Vagina (tissue), 2 donors: ENCODE measurements around the gene RSBN1. TPM values are rescaled to one million over a fixed set of nuclear protein-coding genes. Genes with fewer than 3 reads are reported as not detected.
A peak's percentile ranks its signal among the peaks of the same experiment; 100 is the strongest.
"Not testable (repeated sequence)": the region's sequence is repeated elsewhere in the genome, so short reads cannot be mapped to it uniquely, and the experiment has no call there.

ENCODE experiments used
- DNase-seq, 2 donors: peaks; one replicate each; pipeline ENCODE4 v3.0.0-alpha.2; 2017; ENCODE audit errors: extremely low spot score in 2 of 2
- H3K27ac ChIP-seq: fragments of 200-600 bp; sonication (generic); one replicate; pipeline ENCODE4 v1.5.1; 2019
- H3K27me3 ChIP-seq: fragments of 200-600 bp; sonication (generic); one replicate; pipeline ENCODE4 v1.5.1; 2019
- H3K36me3 ChIP-seq, 2 donors: fragments of 200-600 bp; sonication (generic); one replicate each; pipeline ENCODE4 v1.5.1; 2017 to 2019
- H3K4me1 ChIP-seq: fragments of 200-600 bp; sonication (generic); one replicate; pipeline ENCODE4 v1.5.1; 2019
- H3K4me3 ChIP-seq, 2 donors: fragments of 200-600 bp; sonication (generic); 1 replicate in 1 of 2; 2 replicates in 1 of 2; pipeline ENCODE4 v1.5.1; 2016 to 2019
- H3K9me3 ChIP-seq: fragments of 200-600 bp; sonication (generic); one replicate; pipeline ENCODE4 v1.5.1; 2019
- CTCF ChIP-seq, 3 experiments: fragments of 450-650 bp in 2 of 3; fragments of 200-600 bp in 1 of 3; sonication (generic) in 1 of 3; IDR thresholded peaks; one replicate each; pipeline ENCODE4 v1.5.1; 2017 to 2019; ENCODE audit warnings: antibody characterized with exemption in 3 of 3, mild to moderate bottlenecking in 2 of 3, moderate library complexity in 2 of 3
- POLR2A ChIP-seq, 2 donors: fragments of 450-650 bp; IDR thresholded peaks; one replicate each; pipeline ENCODE4 v1.6.1; 2017; ENCODE audit warnings: antibody characterized with exemption in 2 of 2, mild to moderate bottlenecking in 2 of 2, moderate library complexity in 2 of 2
- POLR2AphosphoS5 ChIP-seq, 2 donors: sonication (generic); formaldehyde crosslinking; IDR thresholded peaks; one replicate each; pipeline ENCODE4 v1.9.0; 2017; ENCODE audit warnings: antibody characterized with exemption in 2 of 2, mild to moderate bottlenecking in 2 of 2, low read depth in 1 of 2; ENCODE audit not compliant: insufficient read depth in 1 of 2
- intact Hi-C: fragments of 100-400 bp; cut with DNase I; formaldehyde crosslinking; loops from one replicate; pipeline ENCODE4 v1.15.1; 2023
- total RNA-seq: library from RNA; depleted of rRNA; stranded (reverse); fragments of >200 nt; gene quantifications from one replicate; pipeline ENCODE4 v1.2.3, GENCODE V29; 2016

RSBN1 gene
- total RNA-seq, 1 donor from 2014 or later = 24.1 TPM

GRCh38 chr1:113854234-113854633 lies 42.0 kb upstream of the RSBN1 start:
- no peak overlapping the region for H3K4me3 ChIP-seq
- no peaks in the 10 kb centered on the region for H3K36me3 ChIP-seq
- H3K4me1 ChIP-seq = peaks cover 4% of the 10 kb centered on the region
- no peak for DNase-seq
- H3K27ac ChIP-seq = no peak overlapping the region
- no peaks in the 10 kb centered on the region for H3K27me3 ChIP-seq
- TF ChIP-seq CTCF (IDR thresholded peaks at IDR 0.05) (no peak), POLR2A (IDR thresholded peaks at IDR 0.05) (no peak), POLR2AphosphoS5 (IDR thresholded peaks at IDR 0.05; ENCODE audit: insufficient read depth in 1 of 2, low read depth in 1 of 2) (no peak)
- H3K9me3 ChIP-seq = no peaks in the 10 kb centered on the region
- intact Hi-C loops = no loop called here

GRCh38 chr1:113852694-113853093 lies 40.4 kb upstream of the RSBN1 start:
- peak overlapping the region; percentile 4 for H3K27ac ChIP-seq

GRCh38 chr1:113850127-113850796 lies 38.0 kb upstream of the RSBN1 start:
- intact Hi-C loops = no loop called here
- H3K9me3 ChIP-seq = no peaks in the 10 kb centered on the region

More at GRCh38 chr1:113852694-113853093, 40.4 kb upstream of the RSBN1 start:
- H3K27me3 ChIP-seq, DNase-seq, H3K4me1 ChIP-seq, intact Hi-C loops, H3K4me3 ChIP-seq, H3K9me3 ChIP-seq, H3K36me3 ChIP-seq: not testable (repeated sequence)

GRCh38 chr1:113849072-113849471 lies 36.8 kb upstream of the RSBN1 start:
- H3K4me3 ChIP-seq = no peak overlapping the region
- H3K27me3 ChIP-seq = no peaks in the 10 kb centered on the region
- no peaks in the 10 kb centered on the region for H3K36me3 ChIP-seq
- TF ChIP-seq CTCF (IDR thresholded peaks at IDR 0.05) (no peak), POLR2A (IDR thresholded peaks at IDR 0.05) (no peak), POLR2AphosphoS5 (IDR thresholded peaks at IDR 0.05; ENCODE audit: insufficient read depth in 1 of 2, low read depth in 1 of 2) (no peak)
- no peak overlapping the region for H3K27ac ChIP-seq
- H3K4me1 ChIP-seq = peaks cover 4% of the 10 kb centered on the region
- DNase-seq = no peak
- intact Hi-C loops = no loop called here
- H3K9me3 ChIP-seq = no peaks in the 10 kb centered on the region

More at GRCh38 chr1:113850127-113850796, 38.0 kb upstream of the RSBN1 start:
- no peak for DNase-seq
- Histone ChIP-seq H3K4me1 (peaks cover 4% of the 10 kb centered on the region), H3K4me3 (no peak overlapping the region), H3K27ac (no peak overlapping the region), H3K27me3 (no peaks in the 10 kb centered on the region), H3K36me3 (no peaks in the 10 kb centered on the region)
- TF ChIP-seq POLR2AphosphoS5 (IDR thresholded peaks at IDR 0.05; ENCODE audit: insufficient read depth in 1 of 2, low read depth in 1 of 2) = no peak
- no peak for TF ChIP-seq CTCF (IDR thresholded peaks at IDR 0.05)
- TF ChIP-seq POLR2A (IDR thresholded peaks at IDR 0.05) = no peak

- no peak overlapping the region for H3K27ac ChIP-seq
- no peaks in the 10 kb centered on the region for H3K4me1 ChIP-seq
- intact Hi-C loops = no loop called here
- DNase-seq = no peak
- no peak overlapping the region for H3K4me3 ChIP-seq
- H3K27me3 ChIP-seq = no peaks in the 10 kb centered on the region
- no peak for TF ChIP-seq POLR2AphosphoS5 (IDR thresholded peaks at IDR 0.05; ENCODE audit: insufficient read depth in 1 of 2, low read depth in 1 of 2)
- no peak for TF ChIP-seq POLR2A (IDR thresholded peaks at IDR 0.05)
- TF ChIP-seq CTCF (IDR thresholded peaks at IDR 0.05) = no peak
- H3K9me3 ChIP-seq = no peaks in the 10 kb centered on the region
- no peaks in the 10 kb centered on the region for H3K36me3 ChIP-seq
Measured at GRCh38 chr1:113846391-113847035, 34.2 kb upstream of the RSBN1 start.
